ENCODE measurements around the gene GLDN. TPM values are rescaled to one million over a fixed set of nuclear protein-coding genes. Genes with fewer than 3 reads are reported as not detected.

GLDN gene
- total RNA-seq, 1 experiment from 2014 or later: 1.3 TPM

- TF ChIP-seq CTCF (conservative IDR thresholded peaks at IDR 0.05): no peak
- WGBS (ENCODE audit: extremely low coverage, insufficient read length, low lambda C conversion rate): no CpG with 5 or more reads among the region's 4 CpGs
Measured at GRCh38 chr15:51378406-51378805, 37.0 kb downstream of the GLDN start.

More at GRCh38 chr15:51378406-51378805, 37.0 kb downstream of the GLDN start:
- Histone ChIP-seq H3K14ac (ENCODE audit: insufficient read depth, low read length) (no peak overlapping the region), H3K4me2 (ENCODE audit: insufficient read depth, insufficient read length, low read length) (no peak overlapping the region), H3T11ph (ENCODE audit: low read length) (no peak overlapping the region), H3K23me2 (ENCODE audit: insufficient read length, low read depth, low read length, poor library complexity, severe bottlenecking) (no peaks in the 10 kb centered on the region), H2BK15ac (ENCODE audit: low read depth, low read length) (no peak overlapping the region), H3K79me1 (ENCODE audit: insufficient read depth, low read depth, low read length, poor library complexity, severe bottlenecking) (no peaks in the 10 kb centered on the region), H2AFZ (ENCODE audit: low read length) (no peak overlapping the region), H4K91ac (ENCODE audit: insufficient read length, low read depth, low read length) (no peak overlapping the region), H3K18ac (ENCODE audit: insufficient read length, low read depth, low read length) (no peak overlapping the region), H2BK5ac (ENCODE audit: insufficient read length, low read length) (no peak overlapping the region), H4K20me1 (ENCODE audit: control insufficient read depth, insufficient read depth, insufficient read length) (no peaks in the 10 kb centered on the region), H3K4me1 (ENCODE audit: insufficient read depth, low read length) (no peaks in the 10 kb centered on the region), H3K27ac (ENCODE audit: insufficient read length, low read depth, low read length) (no peak overlapping the region), H3K9me3 (ENCODE audit: control insufficient read depth, low read depth, low read length) (no peaks in the 10 kb centered on the region), H2BK12ac (ENCODE audit: insufficient read length, low read depth, low read length) (no peak overlapping the region), H3K4ac (ENCODE audit: low read depth, low read length) (no peak overlapping the region), H4K5ac (ENCODE audit: insufficient read length, low read depth, low read length) (no peak overlapping the region), H3K23ac (ENCODE audit: insufficient read length, low read depth, low read length) (no peak overlapping the region), H4K8ac (replicated peaks; ENCODE audit: insufficient read length, low read depth, low read length) (no peak overlapping the region), H2BK120ac (ENCODE audit: low read depth, low read length, poor library complexity, severe bottlenecking) (no peak overlapping the region), H3K79me2 (ENCODE audit: insufficient read depth, low read length) (no peaks in the 10 kb centered on the region), H3K56ac (ENCODE audit: insufficient read length, low read depth, low read length) (no peak overlapping the region), H2AK5ac (ENCODE audit: insufficient read length, low read length) (no peak overlapping the region), H3K9ac (ENCODE audit: extremely low read depth, insufficient read length, low read length) (no peak overlapping the region), H2BK20ac (ENCODE audit: low read depth, low read length, poor library complexity, severe bottlenecking) (no peak overlapping the region), H3K27me3 (ENCODE audit: insufficient read depth, low read length) (no peaks in the 10 kb centered on the region)
- no peak overlapping the region; a peak in 1 of 7 replicates for H3K27ac Mint-ChIP-seq
- H3K4me3 Mint-ChIP-seq: no peak overlapping the region; a peak in 1 of 5 replicates
- no peaks in the 10 kb centered on the region; the same call in 1 of the 2 replicates for H3K27me3 Mint-ChIP-seq (ENCODE audit: low read depth)
- H3K36me3 Mint-ChIP-seq (ENCODE audit: insufficient read depth in 1 of 3, low read depth in 3 of 3): no peaks in the 10 kb centered on the region
- no peak for DNase-seq
- no peaks in the 10 kb centered on the region for H3K9me3 Mint-ChIP-seq
- peaks cover 4 to 7% of the 10 kb centered on the region in 2 experiments for H3K4me1 Mint-ChIP-seq
